GM19023 (cell line): ENCODE measurements around the gene HOXC4.

Source experiments
- ATAC-seq: cut with Tn5 transposase; IDR thresholded peaks from one replicate; pipeline ENCODE4 v1.9.1; 2021; ENCODE audit warnings: mild to moderate bottlenecking, moderate library complexity; ENCODE audit not compliant: unreplicated experiment

The HOXC4 gene

DNA sequence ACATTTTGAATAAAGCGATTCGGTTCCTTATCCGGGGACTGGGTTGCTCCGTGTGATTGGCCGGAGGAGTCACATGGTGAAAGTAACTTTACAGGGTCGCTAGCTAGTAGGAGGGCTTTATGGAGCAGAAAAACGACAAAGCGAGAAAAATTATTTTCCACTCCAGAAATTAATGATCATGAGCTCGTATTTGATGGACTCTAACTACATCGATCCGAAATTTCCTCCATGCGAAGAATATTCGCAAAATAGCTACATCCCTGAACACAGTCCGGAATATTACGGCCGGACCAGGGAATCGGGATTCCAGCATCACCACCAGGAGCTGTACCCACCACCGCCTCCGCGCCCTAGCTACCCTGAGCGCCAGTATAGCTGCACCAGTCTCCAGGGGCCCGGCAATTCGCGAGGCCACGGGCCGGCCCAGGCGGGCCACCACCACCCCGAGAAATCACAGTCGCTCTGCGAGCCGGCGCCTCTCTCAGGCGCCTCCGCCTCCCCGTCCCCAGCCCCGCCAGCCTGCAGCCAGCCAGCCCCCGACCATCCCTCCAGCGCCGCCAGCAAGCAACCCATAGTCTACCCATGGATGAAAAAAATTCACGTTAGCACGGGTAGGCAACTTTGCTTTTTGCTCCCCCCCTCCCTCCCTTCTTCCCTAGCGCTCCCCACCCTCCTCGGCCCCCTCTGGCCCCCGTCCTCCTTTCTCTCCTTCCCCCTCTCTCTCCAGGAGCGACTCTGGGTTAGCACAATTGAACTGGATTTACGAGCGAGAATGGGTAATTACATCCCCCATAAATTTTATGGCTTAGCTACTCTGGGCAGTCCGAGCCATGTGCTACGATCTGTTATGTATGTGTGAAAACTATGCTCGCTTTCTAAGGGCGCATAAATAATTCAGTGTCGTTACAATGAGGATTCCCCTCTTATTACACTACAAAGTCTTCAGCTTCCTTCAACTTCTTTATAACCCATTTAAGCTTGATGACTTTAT lies at the start of gene HOXC4:
Gene HOXC4 (plus strand): TSS at position 85 of the 991 bp plus-strand sequence. CDS start 88 bp downstream, at position 173.
- peak; percentile 44 for ATAC-seq

DNA sequence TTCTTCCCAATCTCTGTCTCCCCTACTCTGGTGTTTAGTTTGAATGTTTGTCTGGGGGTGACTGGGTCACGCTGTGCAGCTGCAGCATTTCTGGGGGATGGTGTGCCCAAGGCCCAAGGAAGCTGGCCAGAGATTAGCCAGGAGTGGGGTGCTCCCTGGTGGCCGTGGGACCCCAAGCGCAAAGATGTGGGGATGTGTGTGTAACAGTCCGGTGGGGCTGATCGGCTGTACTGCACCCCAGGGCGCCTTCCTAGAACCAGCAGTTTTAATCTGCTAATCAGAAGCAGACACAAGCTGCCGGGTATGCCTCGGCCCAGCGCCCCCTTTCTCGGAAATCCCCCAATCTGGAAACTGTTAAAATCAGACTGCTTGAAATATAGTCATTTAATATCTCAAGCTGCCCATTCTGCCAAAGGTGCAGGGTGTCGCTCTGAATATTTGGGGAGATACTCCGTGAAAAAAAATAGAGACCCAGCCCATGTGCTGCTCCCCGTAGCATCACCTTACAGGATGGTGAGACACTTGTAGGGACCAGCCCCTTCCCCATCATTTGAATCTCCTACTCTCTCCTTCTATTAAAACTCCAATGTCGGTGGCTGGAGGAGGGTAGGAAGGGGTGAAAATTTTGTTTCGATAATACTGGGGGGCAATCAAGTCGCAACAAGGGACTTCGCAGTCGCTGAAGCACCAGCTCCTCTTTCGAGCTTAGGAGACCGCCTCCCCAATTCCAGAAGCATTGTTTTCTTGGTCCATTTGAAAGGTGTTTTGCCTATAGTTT lies 49.4 kb upstream of the HOXC4 start:
- no peak for ATAC-seq

DNA sequence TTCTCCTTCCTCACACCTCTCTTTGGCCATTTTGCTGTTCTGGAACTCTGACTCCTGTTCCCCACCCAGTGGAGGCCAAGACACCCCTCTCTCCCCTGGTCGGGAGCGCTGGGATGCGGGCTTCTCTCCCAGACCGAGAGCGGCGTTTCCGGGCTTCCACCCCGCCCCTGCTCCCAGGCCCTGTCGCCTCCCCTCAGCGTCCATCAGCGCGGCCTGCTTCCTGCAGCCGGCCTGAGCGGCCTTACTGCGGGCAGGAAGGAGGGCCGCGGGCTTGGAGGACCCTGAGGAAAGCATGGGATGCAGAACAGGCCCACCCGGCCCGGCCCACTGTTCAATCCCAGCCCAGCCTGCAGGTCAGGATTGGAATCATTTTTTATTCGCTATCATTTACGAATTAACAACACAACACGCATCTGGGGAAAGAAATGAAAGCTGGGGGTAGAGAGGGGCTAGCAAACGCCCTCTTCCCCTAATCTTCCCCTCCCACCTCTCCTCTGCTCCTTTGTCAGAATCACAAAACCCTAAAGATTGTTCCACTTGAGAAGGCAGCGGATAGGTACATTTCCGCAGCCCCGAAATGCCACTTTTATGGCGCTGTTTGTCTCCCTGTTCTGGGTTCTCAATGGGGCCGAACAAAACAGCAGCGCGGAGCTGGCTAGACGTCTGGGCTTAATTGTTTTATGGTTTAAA lies 48.6 kb upstream of the HOXC4 start:
- ATAC-seq = no peak

DNA sequence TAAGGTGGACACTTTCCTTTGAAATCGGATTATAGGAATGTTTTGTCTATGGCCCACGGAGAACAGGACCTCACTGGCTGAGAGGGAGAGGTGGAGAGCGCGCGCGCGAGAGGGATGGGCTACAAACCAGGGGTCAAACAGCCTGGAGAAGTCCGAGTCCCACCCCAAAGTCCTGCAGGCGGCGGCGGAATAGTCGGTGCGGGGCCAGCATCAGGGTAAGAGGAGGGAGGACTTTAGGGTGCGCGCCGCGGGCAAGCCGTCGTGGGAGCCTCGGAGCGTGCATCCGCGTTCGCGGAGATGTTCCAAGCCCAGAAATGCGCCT lies 48.1 kb upstream of the HOXC4 start:
- ATAC-seq = no peak

- peak; percentile 77 for ATAC-seq
Observed at GRCh38 chr12:54005853-54006558, 47.6 kb upstream of the HOXC4 start.

DNA sequence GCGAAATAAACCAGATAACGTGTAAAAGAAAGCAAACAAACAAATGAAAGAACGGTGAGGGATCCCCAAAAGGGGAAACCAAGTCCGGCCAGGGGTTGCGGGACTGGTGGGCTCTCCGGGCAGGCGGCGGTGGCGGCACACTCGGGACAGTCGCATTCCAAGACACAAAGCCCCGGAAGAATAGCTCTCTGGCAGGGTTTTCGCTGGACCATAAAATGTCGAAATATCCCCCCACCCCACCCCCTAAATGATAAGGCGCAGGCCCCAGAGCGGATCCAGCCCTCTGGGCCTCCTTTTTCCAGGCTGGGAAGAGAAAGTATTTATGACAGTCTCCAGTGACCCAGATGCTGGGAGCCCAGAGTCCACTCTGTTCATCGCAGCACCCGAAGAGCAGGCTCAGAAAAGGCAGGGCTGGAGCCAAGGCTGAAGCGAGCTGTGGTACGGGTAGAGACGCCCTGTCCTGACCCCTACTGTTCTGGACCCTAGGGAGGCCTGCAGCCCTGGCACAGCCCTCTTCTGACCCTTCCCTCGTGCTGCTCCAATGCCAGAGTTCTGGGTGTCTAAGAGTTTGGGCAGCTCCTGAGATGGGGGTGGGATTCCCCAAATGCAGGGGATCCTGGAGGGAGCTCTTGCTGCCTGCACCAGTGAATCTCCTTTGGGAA lies 46.9 kb upstream of the HOXC4 start:
- ATAC-seq = no peak

DNA sequence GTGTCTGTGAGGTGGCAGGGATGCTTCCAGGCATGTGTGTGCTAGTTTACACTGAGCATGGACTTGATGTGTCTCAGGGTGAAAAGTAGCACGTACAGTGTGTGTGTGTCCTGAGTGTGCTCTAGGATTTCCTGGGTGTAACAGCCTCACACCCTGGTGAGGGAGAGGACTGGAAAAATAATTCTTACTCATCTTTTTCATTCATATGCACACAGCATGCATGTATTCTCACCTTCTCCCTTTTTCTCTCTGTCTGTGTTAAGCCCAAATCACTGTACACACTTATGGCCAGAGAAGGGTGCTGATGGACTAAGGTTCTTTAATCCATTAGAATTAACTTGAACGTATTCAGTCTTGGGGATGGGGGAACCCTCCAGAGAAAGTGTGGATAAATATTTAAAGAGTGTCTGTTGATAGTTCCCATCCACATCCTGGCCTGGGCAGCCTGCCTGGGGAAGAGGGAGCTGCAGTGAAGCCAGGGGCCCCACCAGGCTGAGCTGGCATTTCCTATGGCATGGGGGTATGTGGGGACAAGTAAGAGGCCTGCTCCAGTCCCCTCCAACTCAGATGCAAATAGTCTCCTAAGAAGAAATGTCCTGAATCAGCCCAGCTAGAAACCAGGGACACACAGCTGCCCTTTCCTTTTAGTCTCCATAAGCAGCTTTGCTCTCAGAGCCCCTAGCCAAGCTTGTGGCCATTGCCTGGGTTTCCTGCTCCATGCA lies 45.9 kb upstream of the HOXC4 start:
- no peak for ATAC-seq

DNA sequence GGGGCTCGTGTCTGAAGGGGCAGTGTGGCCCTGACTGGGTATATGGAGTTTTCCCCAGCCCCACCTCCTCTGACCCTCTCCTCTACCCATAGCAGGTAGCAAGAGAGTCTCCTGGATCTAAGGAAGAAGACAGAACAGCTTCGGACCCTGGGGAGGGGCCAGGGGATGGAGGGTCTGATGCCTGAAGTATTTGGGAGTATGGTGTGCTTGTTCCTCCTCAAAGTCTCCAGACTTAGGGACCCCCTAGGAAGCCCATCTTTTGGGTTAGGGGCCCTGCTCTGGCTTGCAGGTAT lies 45.4 kb upstream of the HOXC4 start:
- ATAC-seq = no peak

DNA sequence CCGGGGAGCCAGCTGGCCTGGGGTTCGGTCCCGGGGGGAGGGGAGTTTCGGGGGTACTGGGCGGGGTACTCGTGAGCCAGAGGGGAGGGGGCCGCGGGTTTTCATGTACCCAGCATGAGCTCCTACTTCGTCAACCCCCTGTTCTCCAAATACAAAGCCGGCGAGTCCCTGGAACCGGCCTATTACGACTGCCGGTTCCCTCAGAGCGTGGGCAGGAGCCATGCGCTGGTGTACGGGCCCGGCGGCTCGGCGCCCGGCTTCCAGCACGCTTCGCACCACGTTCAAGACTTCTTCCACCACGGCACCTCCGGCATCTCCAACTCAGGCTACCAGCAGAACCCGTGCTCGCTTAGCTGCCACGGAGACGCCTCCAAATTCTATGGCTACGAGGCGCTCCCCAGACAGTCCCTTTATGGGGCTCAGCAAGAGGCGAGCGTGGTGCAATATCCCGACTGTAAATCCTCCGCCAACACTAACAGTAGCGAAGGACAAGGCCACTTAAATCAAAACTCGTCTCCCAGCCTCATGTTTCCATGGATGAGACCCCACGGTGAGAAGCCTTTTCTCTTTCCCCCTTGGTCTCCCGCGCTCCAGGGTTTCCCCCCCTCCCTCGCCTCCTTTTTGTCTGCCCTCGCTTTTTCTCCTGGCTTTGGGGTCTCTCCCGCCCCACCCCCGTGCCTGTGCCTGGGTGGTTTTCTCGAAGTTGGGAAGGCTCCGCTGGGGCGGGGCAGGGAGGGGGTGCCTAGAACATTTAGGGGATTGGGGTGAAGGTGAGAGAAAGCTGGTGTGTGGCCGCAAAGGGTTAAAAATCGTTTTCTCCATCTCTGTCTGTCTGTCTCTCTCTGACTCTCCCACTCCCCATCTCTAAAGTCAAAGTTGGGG lies 44.2 kb upstream of the HOXC4 start:
- no peak for ATAC-seq

GRCh38 chr12:54010053-54010971 lies 43.3 kb upstream of the HOXC4 start:
- ATAC-seq = no peak

GRCh38 chr12:54010972-54011664 lies 42.5 kb upstream of the HOXC4 start:
- no peak for ATAC-seq

DNA sequence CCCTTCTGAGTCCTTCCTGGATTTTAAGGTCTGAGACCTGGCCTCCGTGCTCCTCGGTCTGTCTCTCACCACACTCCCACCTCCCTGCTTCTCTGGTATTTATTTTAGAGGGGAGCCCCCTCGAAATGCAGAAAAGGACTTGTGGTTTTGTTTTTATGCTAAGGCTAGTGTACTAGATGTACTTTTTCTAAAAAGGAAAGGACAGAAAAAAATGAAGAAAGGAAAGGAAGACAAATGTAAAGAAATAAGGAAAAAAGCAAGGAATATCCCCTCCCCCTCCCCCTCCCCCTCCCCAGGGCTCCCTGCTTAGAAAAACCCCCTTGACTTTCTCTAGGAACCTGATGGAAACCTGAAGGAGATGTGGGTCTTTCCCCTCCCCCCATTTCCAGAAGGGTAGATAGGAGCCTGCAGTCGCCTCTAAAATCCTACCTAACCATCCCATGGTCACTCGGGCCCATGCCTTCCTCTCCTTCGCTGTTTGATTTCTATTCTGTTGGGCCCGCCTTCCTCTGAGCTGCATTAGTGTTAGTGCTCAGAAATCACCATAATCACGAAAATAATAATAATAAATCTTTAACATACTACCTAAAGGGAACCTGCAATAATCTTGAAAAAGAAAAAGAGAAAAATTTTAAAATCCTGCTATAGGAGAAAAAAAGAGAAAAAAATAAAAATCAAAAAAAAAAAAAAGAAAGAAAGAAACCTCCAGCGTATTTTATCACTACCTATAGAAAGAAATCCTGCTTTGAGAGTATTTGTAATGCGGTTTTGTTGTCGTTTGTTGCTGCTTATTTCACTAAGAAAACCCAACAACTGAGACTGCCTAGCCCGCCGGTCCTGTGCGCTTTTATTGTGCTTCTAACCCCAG lies 41.7 kb upstream of the HOXC4 start:
- ATAC-seq = no peak

DNA sequence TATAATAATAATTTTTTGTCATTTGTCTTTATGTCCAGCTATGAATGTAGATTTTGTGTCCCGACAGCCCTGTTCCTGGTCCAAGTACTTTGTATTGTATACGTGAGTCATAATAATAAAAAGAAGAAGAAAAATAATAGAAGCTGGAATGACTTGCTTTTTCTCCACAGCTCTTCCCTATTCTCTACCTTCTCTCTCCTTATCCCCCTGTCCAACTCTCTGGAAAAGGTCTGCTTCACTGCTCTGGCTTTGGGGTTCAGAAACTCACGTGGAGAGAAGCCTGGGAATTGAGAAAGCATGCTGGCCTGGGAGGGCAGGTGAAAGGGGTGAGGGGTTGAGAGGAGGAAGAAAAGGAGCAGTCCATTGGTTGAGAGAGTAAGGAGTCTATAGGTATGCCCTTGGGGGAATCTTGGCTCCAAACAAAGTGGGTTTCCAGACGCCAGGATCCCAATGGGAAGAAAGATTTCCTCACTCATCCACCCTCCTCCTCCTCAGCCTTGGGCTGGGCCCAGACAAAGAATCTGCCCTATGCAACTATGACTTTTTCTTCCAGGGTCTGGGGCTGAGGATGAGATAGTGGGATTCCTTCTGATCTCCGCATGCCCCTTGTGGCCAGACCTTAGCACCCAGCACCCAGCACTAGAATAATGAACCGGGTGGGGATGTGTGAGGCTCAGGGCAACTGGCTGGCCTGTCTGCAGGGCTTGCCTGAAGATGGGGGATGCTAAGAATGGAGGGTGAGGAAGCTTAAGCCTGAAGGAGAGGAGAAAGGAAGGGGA lies 40.8 kb upstream of the HOXC4 start:
- no peak for ATAC-seq

GRCh38 chr12:54014377-54015017 lies 39.1 kb upstream of the HOXC4 start:
- no peak for ATAC-seq
